ES-I3 (cell line): Measurements from ENCODE around the gene RUNX3.

Experiments used
- H3K36me3 ChIP-seq: 2 replicates; pipeline ENCODE4 v1.6.1; 2013; ENCODE audit warnings: mild to moderate bottlenecking, low read length, control low read depth, moderate library complexity; ENCODE audit not compliant: insufficient read depth
- H3K4me1 ChIP-seq: 2 replicates; pipeline ENCODE4 v1.6.1; 2013; ENCODE audit warnings: mild to moderate bottlenecking, control low read depth, low read length; ENCODE audit not compliant: insufficient read depth
- H3K9ac ChIP-seq: 2 replicates; pipeline ENCODE4 v1.6.1; 2013; ENCODE audit warnings: low read depth, mild to moderate bottlenecking, low read length, moderate library complexity
- H3K9me3 ChIP-seq: 2 replicates; pipeline ENCODE4 v1.6.1; 2013; ENCODE audit warnings: mild to moderate bottlenecking, low read length, moderate library complexity; ENCODE audit not compliant: control insufficient read depth, insufficient read depth

RUNX3 gene

GRCh38 chr1:24945354-24946326 lies 15.6 kb upstream of the RUNX3 start:
- Histone ChIP-seq H3K9me3 (no peaks in the 10 kb centered on the region), H3K4me1 (peaks cover 14% of the 10 kb centered on the region; the same call in 1 of the 2 replicates), H3K36me3 (no peaks in the 10 kb centered on the region), H3K9ac (no peak overlapping the region)

GRCh38 chr1:24944318-24944717 lies 14.2 kb upstream of the RUNX3 start:
- H3K4me1 ChIP-seq = peaks cover 5% of the 10 kb centered on the region; the same call in 1 of the 2 replicates
- H3K9me3 ChIP-seq = no peaks in the 10 kb centered on the region
- H3K36me3 ChIP-seq = no peaks in the 10 kb centered on the region
- no peak overlapping the region for H3K9ac ChIP-seq

GRCh38 chr1:24942789-24943188 lies 12.7 kb upstream of the RUNX3 start:
- Histone ChIP-seq H3K9me3 (no peaks in the 10 kb centered on the region), H3K9ac (no peak overlapping the region), H3K36me3 (no peaks in the 10 kb centered on the region), H3K4me1 (no peaks in the 10 kb centered on the region)

- Histone ChIP-seq H3K9ac (no peak overlapping the region), H3K9me3 (no peaks in the 10 kb centered on the region), H3K4me1 (no peaks in the 10 kb centered on the region), H3K36me3 (no peaks in the 10 kb centered on the region)
Observed at GRCh38 chr1:24941564-24941963, 11.5 kb upstream of the RUNX3 start.

GRCh38 chr1:24940231-24940630 lies 10.2 kb upstream of the RUNX3 start:
- no peaks in the 10 kb centered on the region for H3K36me3 ChIP-seq
- H3K9me3 ChIP-seq = no peaks in the 10 kb centered on the region
- no peak overlapping the region for H3K9ac ChIP-seq
- H3K4me1 ChIP-seq = peaks cover under 1% of the 10 kb centered on the region; the same call in 1 of the 2 replicates

- Histone ChIP-seq H3K36me3 (no peaks in the 10 kb centered on the region), H3K9me3 (no peaks in the 10 kb centered on the region), H3K4me1 (peaks cover 3% of the 10 kb centered on the region; the same call in 1 of the 2 replicates), H3K9ac (no peak overlapping the region)
Observed at GRCh38 chr1:24939675-24940193, 9.7 kb upstream of the RUNX3 start.

- Histone ChIP-seq H3K9ac (no peak overlapping the region), H3K4me1 (peaks cover 7% of the 10 kb centered on the region; the same call in 1 of the 2 replicates), H3K36me3 (no peaks in the 10 kb centered on the region), H3K9me3 (no peaks in the 10 kb centered on the region)
Observed at GRCh38 chr1:24939040-24939674, 9.1 kb upstream of the RUNX3 start.

- no peaks in the 10 kb centered on the region for H3K36me3 ChIP-seq
- H3K9ac ChIP-seq = no peak overlapping the region
- no peaks in the 10 kb centered on the region for H3K9me3 ChIP-seq
- peaks cover 12% of the 10 kb centered on the region; the same call in 1 of the 2 replicates for H3K4me1 ChIP-seq
Observed at GRCh38 chr1:24938276-24938675, 8.2 kb upstream of the RUNX3 start.

- Histone ChIP-seq H3K9me3 (no peaks in the 10 kb centered on the region), H3K4me1 (peaks cover 17% of the 10 kb centered on the region; the same call in 1 of the 2 replicates), H3K9ac (no peak overlapping the region), H3K36me3 (no peaks in the 10 kb centered on the region)
Observed at GRCh38 chr1:24936684-24937083, 6.6 kb upstream of the RUNX3 start.

GRCh38 chr1:24935615-24936484 lies 5.8 kb upstream of the RUNX3 start:
- no peaks in the 10 kb centered on the region for H3K36me3 ChIP-seq
- peaks cover 17% of the 10 kb centered on the region; the same call in 1 of the 2 replicates for H3K4me1 ChIP-seq
- H3K9ac ChIP-seq = no peak overlapping the region
- H3K9me3 ChIP-seq = no peaks in the 10 kb centered on the region

- Histone ChIP-seq H3K4me1 (peaks cover 17% of the 10 kb centered on the region; the same call in 1 of the 2 replicates), H3K9ac (no peak overlapping the region), H3K36me3 (no peaks in the 10 kb centered on the region), H3K9me3 (no peaks in the 10 kb centered on the region)
Observed at GRCh38 chr1:24935196-24935526, 5.1 kb upstream of the RUNX3 start.

GRCh38 chr1:24934310-24935195 lies 4.5 kb upstream of the RUNX3 start:
- H3K4me1 ChIP-seq = peaks cover 17% of the 10 kb centered on the region; the same call in 1 of the 2 replicates
- no peaks in the 10 kb centered on the region for H3K36me3 ChIP-seq
- H3K9ac ChIP-seq = no peak overlapping the region
- no peaks in the 10 kb centered on the region for H3K9me3 ChIP-seq

- H3K36me3 ChIP-seq = no peaks in the 10 kb centered on the region
- H3K4me1 ChIP-seq = peaks cover 17% of the 10 kb centered on the region; the same call in 1 of the 2 replicates
Observed at GRCh38 chr1:24933468-24933867, 3.4 kb upstream of the RUNX3 start.

More at GRCh38 chr1:24933468-24933867, 3.4 kb upstream of the RUNX3 start:
- no peak overlapping the region for H3K9ac ChIP-seq
- no peaks in the 10 kb centered on the region for H3K9me3 ChIP-seq
